ENCODE results near the gene RTL10. TPM values are rescaled to one million over a fixed set of nuclear protein-coding genes. Genes with fewer than 3 reads are reported as not detected.

RTL10 gene
- total and polyA plus RNA-seq, 2 of the 8 experiments (the other 6 are each of a cell fraction or from before 2014, with no cell fraction given) = 11.5 to 18.8 TPM

GRCh38 chr22:19853879-19854777 lies 546 bp downstream of the RTL10 start:
- peak in 1 of 2 experiments; percentile 51 for DNase-seq (ENCODE audit: low read depth in 1 of 2, low spot score in 2 of 2)
- no peak for TF ChIP-seq CHD2 (IDR thresholded peaks at IDR 0.05; ENCODE audit: low read length)
- TF ChIP-seq KDM1A (IDR thresholded peaks at IDR 0.05; ENCODE audit: borderline replicate concordance, low read length) = no peak
- TF ChIP-seq SP1 (IDR thresholded peaks at IDR 0.05; ENCODE audit: low read depth, low read length) = no peak
- TF ChIP-seq ZNF274 (IDR thresholded peaks at IDR 0.05; ENCODE audit: borderline replicate concordance, extremely low read depth, low read length) = no peak
- TF ChIP-seq RBBP5 (IDR thresholded peaks at IDR 0.05; ENCODE audit: borderline replicate concordance, low read depth, low read length) = no peak
- no peak for TF ChIP-seq NANOG (IDR thresholded peaks at IDR 0.05; ENCODE audit: insufficient read depth, low read depth, low read length, poor library complexity, severe bottlenecking)
- no peak for TF ChIP-seq RXRA (IDR thresholded peaks at IDR 0.05; ENCODE audit: insufficient read depth, low read depth, low read length)
- TF ChIP-seq GABPA (IDR thresholded peaks at IDR 0.05; ENCODE audit: borderline replicate concordance, insufficient read depth, low read length) = 0 out of 2 replicates have a peak, but pooled peaks have one; percentile 20
- no peak for TF ChIP-seq USF2 (IDR thresholded peaks at IDR 0.05; ENCODE audit: low read length)

More at GRCh38 chr22:19853879-19854777, 546 bp downstream of the RTL10 start:
- Histone ChIP-seq H3K9me3 (ENCODE audit: insufficient read depth in 2 of 2, low read depth in 1 of 2, low read length in 1 of 2) (no peaks in the 10 kb centered on the region), H2BK15ac (ENCODE audit: low read length) (peak overlapping the region; percentile 2; the same call in 1 of the 2 replicates), H3K36me3 (ENCODE audit: control insufficient read depth in 2 of 4, insufficient read depth in 4 of 4, low read length in 3 of 4) (peaks cover 2 to 16% (median 14%) of the 10 kb centered on the region in 4 experiments; a peak in 6 of 8 replicates), H3K4me3 (ENCODE audit: extremely low read depth in 1 of 4, insufficient read depth in 2 of 4, low read depth in 3 of 4, low read length in 4 of 4) (peak overlapping the region; percentile 75 to 92 (median 87)), H2BK12ac (ENCODE audit: low read depth, low read length) (0 out of 2 replicates have a peak overlapping the region, but pooled peaks have one; percentile 17), H3K4me1 (replicated peaks in 1 of 4; ENCODE audit: control insufficient read depth in 3 of 4, insufficient read depth in 4 of 4, low read length in 3 of 4) (peaks cover 0 to 24% (median 12%) of the 10 kb centered on the region in 4 experiments; a peak in 6 of 7 replicates), H2BK120ac (replicated peaks; ENCODE audit: low read depth, low read length) (no peak overlapping the region), H2AFZ (ENCODE audit: low read length) (no peak overlapping the region; the same call in 1 of the 2 replicates), H4K20me1 (replicated peaks in 1 of 2; ENCODE audit: control insufficient read depth in 1 of 2, insufficient read depth in 2 of 2, low read length in 2 of 2) (peaks cover 10 to 36% of the 10 kb centered on the region in 2 experiments), H4K91ac (replicated peaks; ENCODE audit: insufficient read length, low read length) (peak overlapping the region; percentile 82), H3K23me2 (ENCODE audit: low read depth, low read length) (peaks cover 16% of the 10 kb centered on the region; the same call in 1 of the 2 replicates), H4K8ac (ENCODE audit: extremely low read depth, insufficient read depth, low read length) (peak overlapping the region; percentile 96), H3K27me3 (replicated peaks in 1 of 4; ENCODE audit: control insufficient read depth in 3 of 4, extremely low read depth in 1 of 4, insufficient read depth in 3 of 4, low read length in 3 of 4) (no peaks in the 10 kb centered on the region), H3K79me1 (ENCODE audit: low read depth, low read length) (peaks cover 21% of the 10 kb centered on the region), H4K5ac (ENCODE audit: insufficient read length, low read depth, low read length) (peak overlapping the region; percentile 41), H2BK5ac (ENCODE audit: low read depth, low read length) (peak overlapping the region; percentile 83; the same call in 1 of the 2 replicates), H3K27ac (ENCODE audit: low read depth, low read length) (peak overlapping the region; percentile 80), H3K9ac (replicated peaks in 1 of 4; ENCODE audit: extremely low read depth in 1 of 4, low read depth in 3 of 4, low read length in 3 of 4) (peak overlapping the region; percentile 78 to 86 (median 81)), H3K18ac (ENCODE audit: extremely low read depth, low read length) (peak overlapping the region; percentile 89), H3K14ac (ENCODE audit: insufficient read length) (no peak overlapping the region), H3K23ac (ENCODE audit: insufficient read length) (no peak overlapping the region), H3K4me2 (ENCODE audit: insufficient read depth in 1 of 2, low read depth in 2 of 2, low read length in 2 of 2) (peak overlapping the region; percentile 88 to 99), H2BK20ac (ENCODE audit: low read length) (no peak overlapping the region), H3K56ac (replicated peaks; ENCODE audit: insufficient read length, low read depth, low read length) (peak overlapping the region; percentile 70), H3K4ac (replicated peaks; ENCODE audit: insufficient read length, low read depth, low read length) (peak overlapping the region; percentile 84), H3K79me2 (ENCODE audit: control insufficient read depth in 1 of 2, insufficient read depth in 2 of 2, low read length in 2 of 2) (peaks cover 0 to 26% of the 10 kb centered on the region in 2 experiments; a peak in 3 of 4 replicates), H2AK5ac (ENCODE audit: low read depth, low read length) (no peak overlapping the region)
- 4% methylated on average over 44 of the region's 49 CpGs; no CpG with 5 or more reads in 1 of the 2 experiments for WGBS, 2 experiments (ENCODE audit: extremely low coverage in 1 of 2, insufficient coverage in 1 of 2, insufficient read length in 1 of 2, insufficient replicate concordance in 2 of 2, low coverage in 1 of 2, low lambda C conversion rate in 2 of 2, missing lambda C conversion rate in 1 of 2)
- no peak for FAIRE-seq
- POLR2A ChIA-PET (ENCODE audit: partially characterized antibody) = interaction anchor here (0.8 to 1.5 kb wide), 12 partner anchors 8 to 68 kb away, joined by 3 to 10 read pairs (median 4); no protein-coding TSS in a partner anchor
- CTCF ChIA-PET (ENCODE audit: partially characterized antibody) = interaction anchor here (0.6 to 1.5 kb wide), 11 partner anchors 12 to 1758 kb away, joined by 3 to 4 read pairs (median 3); no protein-coding TSS in a partner anchor
